HG02610 (cell line): ENCODE measurements around the gene TBPL2.

Experiments used
- ATAC-seq: cut with Tn5 transposase; IDR thresholded peaks from one replicate; pipeline ENCODE4 v1.9.1; 2021; ENCODE audit warnings: mild to moderate bottlenecking, moderate library complexity; ENCODE audit not compliant: unreplicated experiment

The TBPL2 gene

GRCh38 chr14:55372825-55373224 is 67.6 kb downstream of the TBPL2 start:
- no peak for ATAC-seq

DNA sequence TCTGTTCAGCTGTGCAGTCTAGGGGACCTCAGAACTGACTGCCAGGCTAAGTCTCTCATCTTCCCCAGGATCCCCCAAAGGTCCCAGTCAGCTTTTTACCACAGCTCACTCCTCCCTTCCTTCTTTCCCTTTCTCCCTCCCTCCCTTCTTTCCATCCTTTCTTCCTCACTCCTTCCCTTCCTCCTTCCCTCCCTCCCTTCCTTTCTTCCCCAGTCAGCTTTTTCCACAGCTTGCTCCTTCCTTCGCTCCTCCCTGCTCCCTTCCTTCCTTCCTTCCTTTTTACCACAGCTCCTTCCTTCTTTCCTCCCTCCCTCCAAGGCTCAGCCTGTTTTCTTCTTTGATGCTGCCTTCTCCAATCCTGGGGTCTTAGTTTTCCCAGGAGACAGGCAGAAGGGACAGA is 68.0 kb downstream of the TBPL2 start:
- no peak for ATAC-seq

- ATAC-seq = no peak
These were observed 69.4 kb downstream of the TBPL2 start for GRCh38 chr14:55370883-55371455.

- no peak for ATAC-seq
These were observed 74.1 kb downstream of the TBPL2 start for GRCh38 chr14:55366271-55366670.
